Thyroid gland (tissue), 4 donors: ENCODE data around the gene TOPBP1. TPM values are rescaled to one million over a fixed set of nuclear protein-coding genes. Genes with fewer than 3 reads are reported as not detected.

ENCODE experiments used
- DNase-seq, 2 donors: peaks; one replicate each; pipeline ENCODE4 v3.0.0-alpha.2; 2019
- H3K27ac ChIP-seq, 3 donors: fragments of 200-600 bp; sonication (generic); 1 replicate in 2 of 3; 2 replicates in 1 of 3; pipeline ENCODE4 v1.5.1; 2016 to 2019; ENCODE audit warnings: mild to moderate bottlenecking in 1 of 3, moderate library complexity in 1 of 3
- H3K27me3 ChIP-seq: fragments of 200-600 bp; sonication (generic); one replicate; pipeline ENCODE4 v1.5.1; 2019
- H3K36me3 ChIP-seq, 2 donors: fragments of 200-600 bp; sonication (generic); one replicate each; pipeline ENCODE4 v1.5.1; 2016 to 2019
- H3K4me1 ChIP-seq, 2 donors: fragments of 200-600 bp; sonication (generic); one replicate each; pipeline ENCODE4 v1.5.1; 2017 to 2019
- H3K4me3 ChIP-seq, 3 donors: fragments of 200-600 bp; sonication (generic); replicated peaks in 1 of 3; 1 replicate in 2 of 3; 2 replicates in 1 of 3; pipeline ENCODE4 v1.5.1; 2016; ENCODE audit warnings: mild to moderate bottlenecking in 1 of 3
- H3K9me3 ChIP-seq: fragments of 200-600 bp; sonication (generic); one replicate; pipeline ENCODE4 v1.5.1; 2017
- CTCF ChIP-seq, 6 experiments: fragments of 200-600 bp in 3 of 6; fragments of 450-650 bp in 3 of 6; sonication (generic) in 3 of 6; IDR thresholded peaks; one replicate each; pipeline ENCODE4 v1.5.1; 2016 to 2019; ENCODE audit warnings: antibody characterized with exemption in 6 of 6, mild to moderate bottlenecking in 2 of 6, inconsistent platforms in 1 of 6, moderate library complexity in 1 of 6
- POLR2A ChIP-seq, 2 donors: fragments of 450-650 bp; IDR thresholded peaks; one replicate each; pipeline ENCODE4 v1.6.1; 2017; ENCODE audit warnings: antibody characterized with exemption in 2 of 2, mild to moderate bottlenecking in 2 of 2, moderate library complexity in 1 of 2
- WGBS, 2 donors: methylation state at CpG; one replicate each; pipeline ENCODE4 v1.1.5; 2017; 5-methylcytosine and 5-hydroxymethylcytosine counted together
- intact Hi-C: fragments of 100-400 bp; cut with DNase I; formaldehyde crosslinking; loops from one replicate; pipeline ENCODE4 v1.15.1; 2023
- total RNA-seq, 4 donors: library from RNA; depleted of rRNA; stranded (reverse); fragments of >200 nt; gene quantifications; one replicate each; pipeline ENCODE4 v1.2.3, GENCODE V29; 2016

TOPBP1 gene
- total RNA-seq, 4 donors from 2014 or later: 25.5 to 46.7 (median 29.4) TPM

- H3K27ac ChIP-seq: no peak overlapping the region
- TF ChIP-seq POLR2A (IDR thresholded peaks at IDR 0.05) (no peak), CTCF (IDR thresholded peaks at IDR 0.05) (no peak)
- 87 to 88% methylated on average over 4 of the region's 4 CpGs for WGBS, 2 donors
- no peaks in the 10 kb centered on the region for H3K4me1 ChIP-seq
- no peaks in the 10 kb centered on the region for H3K9me3 ChIP-seq
- peaks cover 16 to 18% of the 10 kb centered on the region in 2 donors for H3K36me3 ChIP-seq
- intact Hi-C loops: no loop called here
- H3K4me3 ChIP-seq: no peak overlapping the region
- no peak for DNase-seq
- H3K27me3 ChIP-seq: no peaks in the 10 kb centered on the region
Observed at GRCh38 chr3:133649486-133650068, 12.2 kb downstream of the TOPBP1 start.

GRCh38 chr3:133644768-133645167 lies 17.0 kb downstream of the TOPBP1 start:
- Histone ChIP-seq H3K36me3 (peaks cover 6 to 13% of the 10 kb centered on the region in 2 donors), H3K9me3 (no peaks in the 10 kb centered on the region), H3K27me3 (no peaks in the 10 kb centered on the region), H3K27ac (no peak overlapping the region), H3K4me1 (no peaks in the 10 kb centered on the region), H3K4me3 (no peak overlapping the region)
- DNase-seq: no peak
- TF ChIP-seq CTCF (IDR thresholded peaks at IDR 0.05) (no peak), POLR2A (IDR thresholded peaks at IDR 0.05) (no peak)
- intact Hi-C loops: no loop called here
- 97 to 100% methylated on average over 1 of the region's 1 CpG for WGBS, 2 donors

GRCh38 chr3:133643611-133644010 lies 18.1 kb downstream of the TOPBP1 start:
- no peak for DNase-seq
- TF ChIP-seq CTCF (IDR thresholded peaks at IDR 0.05) (no peak), POLR2A (IDR thresholded peaks at IDR 0.05) (no peak)
- intact Hi-C loops: no loop called here
- WGBS, 2 donors: 92 to 94% methylated on average over 2 of the region's 2 CpGs
- Histone ChIP-seq H3K27me3 (no peaks in the 10 kb centered on the region), H3K27ac (no peak overlapping the region), H3K4me1 (no peaks in the 10 kb centered on the region), H3K9me3 (no peaks in the 10 kb centered on the region), H3K4me3 (no peak overlapping the region), H3K36me3 (peaks cover 6 to 11% of the 10 kb centered on the region in 2 donors)

DNA sequence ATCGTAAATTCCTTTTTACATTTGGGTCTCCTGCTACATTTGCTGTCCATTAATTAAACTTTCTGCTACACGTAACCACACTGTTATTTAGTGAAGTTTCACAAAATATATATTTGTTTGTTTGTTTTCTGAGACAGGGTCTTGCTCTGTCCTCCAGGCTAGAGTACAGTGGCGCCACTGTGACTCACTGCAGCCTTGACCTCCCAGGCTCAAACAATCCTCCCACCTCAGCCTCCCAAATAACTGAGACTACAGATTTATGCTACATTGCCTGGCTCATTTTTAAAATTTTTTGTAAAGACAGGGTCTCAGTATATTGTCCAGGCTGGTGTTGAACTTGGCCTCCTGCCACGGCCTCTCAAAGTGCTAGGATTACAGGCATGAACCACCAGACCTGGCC lies 20.5 kb downstream of the TOPBP1 start:
- H3K9me3 ChIP-seq: no peaks in the 10 kb centered on the region
- H3K36me3 ChIP-seq: peaks cover 12 to 16% of the 10 kb centered on the region in 2 donors
- TF ChIP-seq POLR2A (IDR thresholded peaks at IDR 0.05): no peak
- TF ChIP-seq CTCF (IDR thresholded peaks at IDR 0.05): no peak
- no peak for DNase-seq
- H3K4me1 ChIP-seq: no peaks in the 10 kb centered on the region
- 95 to 98% methylated on average over 4 of the region's 4 CpGs for WGBS, 2 donors
- no peaks in the 10 kb centered on the region for H3K27me3 ChIP-seq
- intact Hi-C loops: no loop called here
- H3K4me3 ChIP-seq: no peak overlapping the region
- H3K27ac ChIP-seq: no peak overlapping the region

DNA sequence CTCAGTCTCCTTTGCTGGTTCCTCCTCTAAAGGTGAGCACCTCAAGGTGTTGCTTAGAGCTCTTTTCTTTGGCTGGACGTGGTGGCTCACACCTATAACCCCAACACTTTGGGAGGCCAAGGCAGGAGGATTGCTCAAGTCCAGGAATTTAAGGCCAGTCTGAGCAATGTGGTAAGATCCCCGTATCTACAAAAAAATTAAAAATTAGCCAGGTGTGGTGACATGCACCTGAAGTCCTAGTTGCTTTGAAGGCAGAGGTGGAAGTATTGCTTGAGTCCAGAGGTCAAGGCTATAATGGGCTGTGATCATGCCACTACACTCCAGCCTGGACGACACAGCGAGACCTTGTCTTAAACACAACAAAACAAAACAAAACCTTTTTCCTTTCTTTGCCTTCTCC lies 28.3 kb downstream of the TOPBP1 start:
- WGBS, 2 donors: 93 to 94% methylated on average over 4 of the region's 4 CpGs
- Histone ChIP-seq H3K27me3 (no peaks in the 10 kb centered on the region), H3K27ac (no peak overlapping the region), H3K36me3 (peaks cover 5 to 15% of the 10 kb centered on the region in 2 donors), H3K4me1 (no peaks in the 10 kb centered on the region), H3K4me3 (no peak overlapping the region), H3K9me3 (no peaks in the 10 kb centered on the region)
- TF ChIP-seq CTCF (IDR thresholded peaks at IDR 0.05) (no peak), POLR2A (IDR thresholded peaks at IDR 0.05) (no peak)
- no peak for DNase-seq
- intact Hi-C loops: no loop called here
